ENCODE measurements around the gene GAL3ST1. TPM values are rescaled to one million over a fixed set of nuclear protein-coding genes. Genes with fewer than 3 reads are reported as not detected.

Gene GAL3ST1
- polyA plus RNA-seq, 1 donor from 2014 or later = 1.6 TPM

DNA sequence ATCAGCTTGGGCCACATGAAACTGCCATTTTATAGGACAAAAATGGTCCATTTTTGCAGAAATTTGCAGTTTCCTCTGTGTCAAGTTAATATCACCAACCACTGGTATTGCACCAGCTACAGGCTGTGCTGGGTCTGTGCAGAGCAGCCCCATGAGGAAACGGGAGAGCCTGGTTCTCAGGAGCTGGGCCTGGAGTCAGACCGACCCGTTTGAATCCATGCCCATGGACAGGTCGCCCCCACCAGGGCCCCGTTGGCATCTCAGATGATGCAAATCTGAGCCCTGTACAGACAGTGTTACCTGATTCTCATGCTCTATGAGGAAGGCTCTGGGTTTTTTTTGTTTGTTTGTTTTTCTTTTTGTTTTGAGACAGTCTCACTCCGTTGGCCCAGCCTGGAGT is 18.1 kb downstream of the GAL3ST1 start:
- Histone ChIP-seq H3F3A (ENCODE audit: insufficient read depth, low read length, poor library complexity, severe bottlenecking) (no peaks in the 10 kb centered on the region), H3K9me2 (ENCODE audit: insufficient read depth, low read length) (no peaks in the 10 kb centered on the region), H3K27ac (ENCODE audit: low read length) (no peak overlapping the region), H2AFZ (ENCODE audit: low read depth, low read length) (no peak overlapping the region), H4K20me1 (ENCODE audit: insufficient read depth) (no peaks in the 10 kb centered on the region), H3K27me3 (ENCODE audit: insufficient read depth, low read depth, low read length) (no peaks in the 10 kb centered on the region), H3K4me3 (ENCODE audit: low read length) (no peak overlapping the region), H3K36me3 (ENCODE audit: insufficient read depth, low read length) (no peaks in the 10 kb centered on the region), H3K79me2 (replicated peaks; ENCODE audit: insufficient read depth, low read length) (no peaks in the 10 kb centered on the region), H3K9me3 (ENCODE audit: low read length) (no peaks in the 10 kb centered on the region), H3K9ac (ENCODE audit: low read length) (no peak overlapping the region), H3K4me2 (ENCODE audit: low read length) (no peak overlapping the region)
- TF ChIP-seq POLR2AphosphoS5 (IDR thresholded peaks at IDR 0.05) (no peak), EZH2 (IDR thresholded peaks at IDR 0.05; ENCODE audit: borderline replicate concordance, insufficient read depth, low read length, poor library complexity, severe bottlenecking) (no peak), TAF1 (IDR thresholded peaks at IDR 0.05; ENCODE audit: low read depth) (no peak), SMC3 (conservative IDR thresholded peaks at IDR 0.05; ENCODE audit: poor library complexity) (no peak), EP300 (conservative IDR thresholded peaks at IDR 0.05; ENCODE audit: poor library complexity, severe bottlenecking) (no peak), RAD21 (conservative IDR thresholded peaks at IDR 0.05) (no peak), MXI1 (conservative IDR thresholded peaks at IDR 0.05; ENCODE audit: poor library complexity, severe bottlenecking) (no peak)
- TF ChIP-seq, protein P1, sequence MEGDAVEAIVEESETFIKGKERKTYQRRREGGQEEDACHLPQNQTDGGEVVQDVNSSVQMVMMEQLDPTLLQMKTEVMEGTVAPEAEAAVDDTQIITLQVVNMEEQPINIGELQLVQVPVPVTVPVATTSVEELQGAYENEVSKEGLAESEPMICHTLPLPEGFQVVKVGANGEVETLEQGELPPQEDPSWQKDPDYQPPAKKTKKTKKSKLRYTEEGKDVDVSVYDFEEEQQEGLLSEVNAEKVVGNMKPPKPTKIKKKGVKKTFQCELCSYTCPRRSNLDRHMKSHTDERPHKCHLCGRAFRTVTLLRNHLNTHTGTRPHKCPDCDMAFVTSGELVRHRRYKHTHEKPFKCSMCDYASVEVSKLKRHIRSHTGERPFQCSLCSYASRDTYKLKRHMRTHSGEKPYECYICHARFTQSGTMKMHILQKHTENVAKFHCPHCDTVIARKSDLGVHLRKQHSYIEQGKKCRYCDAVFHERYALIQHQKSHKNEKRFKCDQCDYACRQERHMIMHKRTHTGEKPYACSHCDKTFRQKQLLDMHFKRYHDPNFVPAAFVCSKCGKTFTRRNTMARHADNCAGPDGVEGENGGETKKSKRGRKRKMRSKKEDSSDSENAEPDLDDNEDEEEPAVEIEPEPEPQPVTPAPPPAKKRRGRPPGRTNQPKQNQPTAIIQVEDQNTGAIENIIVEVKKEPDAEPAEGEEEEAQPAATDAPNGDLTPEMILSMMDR (IDR thresholded peaks at IDR 0.05; ENCODE audit: poor library complexity, severe bottlenecking) = no peak
- TF ChIP-seq, protein P2, sequence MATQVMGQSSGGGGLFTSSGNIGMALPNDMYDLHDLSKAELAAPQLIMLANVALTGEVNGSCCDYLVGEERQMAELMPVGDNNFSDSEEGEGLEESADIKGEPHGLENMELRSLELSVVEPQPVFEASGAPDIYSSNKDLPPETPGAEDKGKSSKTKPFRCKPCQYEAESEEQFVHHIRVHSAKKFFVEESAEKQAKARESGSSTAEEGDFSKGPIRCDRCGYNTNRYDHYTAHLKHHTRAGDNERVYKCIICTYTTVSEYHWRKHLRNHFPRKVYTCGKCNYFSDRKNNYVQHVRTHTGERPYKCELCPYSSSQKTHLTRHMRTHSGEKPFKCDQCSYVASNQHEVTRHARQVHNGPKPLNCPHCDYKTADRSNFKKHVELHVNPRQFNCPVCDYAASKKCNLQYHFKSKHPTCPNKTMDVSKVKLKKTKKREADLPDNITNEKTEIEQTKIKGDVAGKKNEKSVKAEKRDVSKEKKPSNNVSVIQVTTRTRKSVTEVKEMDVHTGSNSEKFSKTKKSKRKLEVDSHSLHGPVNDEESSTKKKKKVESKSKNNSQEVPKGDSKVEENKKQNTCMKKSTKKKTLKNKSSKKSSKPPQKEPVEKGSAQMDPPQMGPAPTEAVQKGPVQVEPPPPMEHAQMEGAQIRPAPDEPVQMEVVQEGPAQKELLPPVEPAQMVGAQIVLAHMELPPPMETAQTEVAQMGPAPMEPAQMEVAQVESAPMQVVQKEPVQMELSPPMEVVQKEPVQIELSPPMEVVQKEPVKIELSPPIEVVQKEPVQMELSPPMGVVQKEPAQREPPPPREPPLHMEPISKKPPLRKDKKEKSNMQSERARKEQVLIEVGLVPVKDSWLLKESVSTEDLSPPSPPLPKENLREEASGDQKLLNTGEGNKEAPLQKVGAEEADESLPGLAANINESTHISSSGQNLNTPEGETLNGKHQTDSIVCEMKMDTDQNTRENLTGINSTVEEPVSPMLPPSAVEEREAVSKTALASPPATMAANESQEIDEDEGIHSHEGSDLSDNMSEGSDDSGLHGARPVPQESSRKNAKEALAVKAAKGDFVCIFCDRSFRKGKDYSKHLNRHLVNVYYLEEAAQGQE (IDR thresholded peaks at IDR 0.05; ENCODE audit: borderline replicate concordance) = no peak

DNA sequence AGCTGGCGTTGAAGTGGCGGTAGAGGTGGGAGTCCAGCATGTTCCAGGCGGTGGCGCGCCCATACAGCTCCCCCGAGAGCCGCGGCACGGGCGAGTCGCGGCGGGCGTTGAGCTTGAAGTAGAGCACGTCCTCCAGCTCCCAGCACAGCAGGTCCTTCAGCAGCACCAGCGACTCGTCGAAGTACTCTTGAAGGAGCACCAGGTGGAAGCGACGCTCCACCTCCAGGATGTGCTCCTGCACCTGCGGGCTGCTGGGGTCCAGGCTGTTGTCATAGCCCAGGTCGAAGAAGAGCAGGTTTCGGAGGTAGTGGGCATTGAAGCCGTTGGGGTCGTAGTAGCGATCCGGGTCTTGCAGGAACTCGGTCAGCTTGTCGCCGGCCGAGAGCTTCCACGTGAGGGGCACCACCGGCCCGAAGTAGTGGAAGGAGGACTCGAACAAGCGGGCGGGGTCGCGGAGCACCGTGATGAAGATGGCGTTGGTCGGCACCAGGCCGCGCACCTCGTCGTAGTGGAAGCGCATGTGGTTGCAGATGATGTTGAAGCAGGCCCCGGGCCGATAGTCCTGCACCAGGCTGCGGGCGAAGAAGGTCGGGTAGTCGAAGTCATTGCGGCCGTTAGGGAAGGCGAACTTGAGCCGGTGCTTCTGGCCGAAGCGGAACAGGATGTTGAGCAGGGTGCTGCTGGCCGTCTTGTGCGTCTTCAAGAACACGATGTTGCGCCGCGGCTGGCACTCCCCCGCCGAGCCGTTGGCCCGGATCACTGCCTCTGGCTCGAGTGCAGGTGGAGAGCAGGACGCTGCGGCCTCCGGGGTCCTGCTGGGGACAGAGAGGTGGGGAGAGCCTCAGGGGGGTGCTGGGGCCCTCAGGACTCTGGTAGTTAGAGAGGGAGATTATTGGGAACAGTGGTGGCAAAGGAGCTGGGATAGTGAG is 18.9 kb downstream of the GAL3ST1 start:
- Histone ChIP-seq H3K79me2 (replicated peaks; ENCODE audit: insufficient read depth, low read length) (no peaks in the 10 kb centered on the region), H3K9me2 (ENCODE audit: insufficient read depth, low read length) (no peaks in the 10 kb centered on the region), H2AFZ (ENCODE audit: low read depth, low read length) (no peak overlapping the region), H3F3A (ENCODE audit: insufficient read depth, low read length, poor library complexity, severe bottlenecking) (no peaks in the 10 kb centered on the region), H3K4me2 (ENCODE audit: low read length) (no peak overlapping the region), H3K9me3 (ENCODE audit: low read length) (no peaks in the 10 kb centered on the region), H3K36me3 (ENCODE audit: insufficient read depth, low read length) (no peaks in the 10 kb centered on the region), H3K27me3 (ENCODE audit: insufficient read depth, low read depth, low read length) (no peaks in the 10 kb centered on the region), H4K20me1 (ENCODE audit: insufficient read depth) (no peaks in the 10 kb centered on the region), H3K27ac (ENCODE audit: low read length) (no peak overlapping the region), H3K9ac (ENCODE audit: low read length) (no peak overlapping the region), H3K4me3 (ENCODE audit: low read length) (no peak overlapping the region)
- TF ChIP-seq EZH2 (IDR thresholded peaks at IDR 0.05; ENCODE audit: borderline replicate concordance, insufficient read depth, low read length, poor library complexity, severe bottlenecking) (no peak), EP300 (conservative IDR thresholded peaks at IDR 0.05; ENCODE audit: poor library complexity, severe bottlenecking) (no peak), RAD21 (conservative IDR thresholded peaks at IDR 0.05) (no peak), TAF1 (IDR thresholded peaks at IDR 0.05; ENCODE audit: low read depth) (no peak), MXI1 (conservative IDR thresholded peaks at IDR 0.05; ENCODE audit: poor library complexity, severe bottlenecking) (no peak), SMC3 (conservative IDR thresholded peaks at IDR 0.05; ENCODE audit: poor library complexity) (no peak), POLR2AphosphoS5 (IDR thresholded peaks at IDR 0.05) (no peak)
- TF ChIP-seq, protein P1 (IDR thresholded peaks at IDR 0.05; ENCODE audit: poor library complexity, severe bottlenecking) = no peak
- TF ChIP-seq, protein P2 (IDR thresholded peaks at IDR 0.05; ENCODE audit: borderline replicate concordance) = no peak

Data from neural cell (in vitro differentiated cells).